Calu3 (cell line): ENCODE results near the gene HPSE2. TPM values are rescaled to one million over a fixed set of nuclear protein-coding genes. Genes with fewer than 3 reads are reported as not detected.

ENCODE experiments used
- BruUV-seq: library from RNA; stranded (reverse); fragments of 400-500 nt; replicated peaks from 2 replicates; lab custom pipeline; 2021; lab: Mats Ljungman, UMichigan
- CTCF ChIA-PET: fragments of 300-600 bp; sonication (Branson Sonifier 250); formaldehyde crosslinking; loops from one replicate; lab custom pipeline; 2022; ENCODE audit warnings: antibody characterized with exemption; lab: Charles Lee
- DNase-seq: peaks from one replicate; pipeline ENCODE4 v3.0.0; 2022
- H3K27ac Mint-ChIP-seq: one replicate; pipeline ENCODE4 v1.8.0; 2022; ENCODE audit warnings: mixed read lengths; ENCODE audit not compliant: unreplicated experiment
- H3K27me3 Mint-ChIP-seq: one replicate; pipeline ENCODE4 v1.8.0; 2022; ENCODE audit warnings: mixed read lengths; ENCODE audit not compliant: unreplicated experiment
- H3K36me3 Mint-ChIP-seq: one replicate; pipeline ENCODE4 v1.8.0; 2022; ENCODE audit warnings: mild to moderate bottlenecking, moderate library complexity, mixed read lengths; ENCODE audit not compliant: insufficient read depth, unreplicated experiment
- H3K4me1 Mint-ChIP-seq: one replicate; pipeline ENCODE4 v1.8.0; 2022; ENCODE audit warnings: mild to moderate bottlenecking, low read depth, mixed read lengths; ENCODE audit not compliant: unreplicated experiment
- H3K4me3 Mint-ChIP-seq: one replicate; pipeline ENCODE4 v1.8.0; 2022; ENCODE audit warnings: mild to moderate bottlenecking, low read depth, moderate library complexity, mixed read lengths; ENCODE audit not compliant: unreplicated experiment
- H3K9me3 Mint-ChIP-seq: one replicate; pipeline ENCODE4 v1.8.0; 2022; ENCODE audit warnings: low read depth, mixed read lengths; ENCODE audit not compliant: unreplicated experiment
- CTCF ChIP-seq: fragments of 200-600 bp; IDR thresholded peaks from one replicate; pipeline ENCODE4 v1.8.0; 2022; ENCODE audit warnings: antibody characterized with exemption; ENCODE audit not compliant: unreplicated experiment
- intact Hi-C: fragments of 100-400 bp; cut with micrococcal nuclease; formaldehyde crosslinking; loops from one replicate; pipeline ENCODE4 v1.10.0; 2022; ENCODE audit not compliant: unreplicated experiment
- total RNA-seq: library from RNA; stranded (reverse); gene quantifications from 2 replicates; pipeline ENCODE4 v1.2.3, GENCODE V29; 2022

The HPSE2 gene
- total RNA-seq, 1 experiment from 2014 or later, result not detected

- TF ChIP-seq CTCF, result no peak
- Mint-ChIP-seq H3K36me3 (no peaks in the 10 kb centered on the region), H3K9me3 (peaks cover 2% of the 10 kb centered on the region), H3K4me1 (no peaks in the 10 kb centered on the region), H3K27ac (no peak overlapping the region), H3K4me3 (no peak overlapping the region), H3K27me3 (no peaks in the 10 kb centered on the region)
- CTCF ChIA-PET, result no interaction called here
- intact Hi-C loops, result no loop called here
- no TSS peak for BruUV-seq
- no peak for DNase-seq
Observed at GRCh38 chr10:98924526-98924925, 311.1 kb downstream of the HPSE2 start.

GRCh38 chr10:98921316-98921715 is 314.3 kb downstream of the HPSE2 start:
- no peak for TF ChIP-seq CTCF
- DNase-seq, result no peak
- H3K9me3 Mint-ChIP-seq, result no peaks in the 10 kb centered on the region
- no peaks in the 10 kb centered on the region for H3K36me3 Mint-ChIP-seq
- H3K4me1 Mint-ChIP-seq, result no peaks in the 10 kb centered on the region
- intact Hi-C loops, result no loop called here
- H3K27me3 Mint-ChIP-seq, result no peaks in the 10 kb centered on the region
- no peak overlapping the region for H3K27ac Mint-ChIP-seq
- H3K4me3 Mint-ChIP-seq, result no peak overlapping the region
- CTCF ChIA-PET, result interaction anchor here (0.6 kb wide), 1 partner anchor 16 kb away, joined by 4 read pairs; no protein-coding TSS in a partner anchor
- no TSS peak for BruUV-seq

- Mint-ChIP-seq H3K4me3 (no peak overlapping the region), H3K9me3 (no peaks in the 10 kb centered on the region), H3K27ac (no peak overlapping the region), H3K4me1 (no peaks in the 10 kb centered on the region), H3K36me3 (no peaks in the 10 kb centered on the region), H3K27me3 (no peaks in the 10 kb centered on the region)
- intact Hi-C loops, result no loop called here
- DNase-seq, result no peak
- no TSS peak for BruUV-seq
- TF ChIP-seq CTCF, result no peak
- CTCF ChIA-PET, result no interaction called here
Observed at GRCh38 chr10:98920807-98921206, 314.8 kb downstream of the HPSE2 start.

DNA sequence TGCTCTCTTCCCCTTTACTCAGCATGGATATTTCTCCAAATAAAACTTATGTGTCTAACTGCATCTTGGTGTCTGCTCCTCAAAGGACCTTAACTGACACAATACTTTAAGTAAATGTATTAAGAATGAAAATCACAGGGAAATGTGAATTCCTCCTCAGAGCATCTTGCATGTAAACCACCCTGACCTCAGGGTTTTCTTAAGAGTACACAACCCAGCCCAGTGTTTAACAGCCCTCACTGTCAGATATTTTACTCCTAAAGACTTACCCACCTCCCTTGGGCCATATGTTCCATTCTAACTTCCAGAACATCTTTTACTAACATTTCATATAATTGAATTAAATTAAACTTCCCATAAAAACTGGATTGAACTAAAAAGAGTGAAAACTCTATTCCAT is 315.3 kb downstream of the HPSE2 start:
- intact Hi-C loops, result no loop called here
- no peaks in the 10 kb centered on the region for H3K27me3 Mint-ChIP-seq
- no peak for DNase-seq
- H3K9me3 Mint-ChIP-seq, result no peaks in the 10 kb centered on the region
- no peak overlapping the region for H3K27ac Mint-ChIP-seq
- no peak overlapping the region for H3K4me3 Mint-ChIP-seq
- CTCF ChIA-PET, result no interaction called here
- H3K36me3 Mint-ChIP-seq, result no peaks in the 10 kb centered on the region
- no peaks in the 10 kb centered on the region for H3K4me1 Mint-ChIP-seq
- no TSS peak for BruUV-seq
- no peak for TF ChIP-seq CTCF
